Nasal cavity respiratory epithelium epithelial cell of viscerocranial mucosa (primary cell): ENCODE measurements around the gene ITGA2B. TPM values are rescaled to one million over a fixed set of nuclear protein-coding genes. Genes with fewer than 3 reads are reported as not detected.

ENCODE experiments used
- total RNA-seq: library from RNA; depleted of rRNA; stranded (reverse); fragments of >200 nt; gene quantifications from 2 replicates; pipeline ENCODE4 v1.2.3, GENCODE V29; 2014

The ITGA2B gene
- under 0.01 and 0.07 TPM in 2 replicates for total RNA-seq

GRCh38 chr17:44389281-44389680 is at the start of gene ITGA2B:
Gene ITGA2B, minus strand, starts transcription at chr17:44389649. Its CDS starts 176 bp downstream, at chr17:44389473.

GRCh38 chr17:44363613-44364159 is 25.8 kb downstream of the ITGA2B start, which contains the start of gene FAM171A2:
Gene FAM171A2, minus strand, starts transcription at chr17:44363853. Its CDS starts 139 bp downstream, at chr17:44363714.

GRCh38 chr17:44344939-44345453 is 44.5 kb downstream of the ITGA2B start, which contains the start of gene GRN:
Gene GRN, plus strand, starts transcription at chr17:44345302. Its CDS starts 3,863 bp downstream, at chr17:44349165.

GRCh38 chr17:44324571-44325275 is 64.7 kb downstream of the ITGA2B start, which contains the start of gene SLC25A39:
Gene SLC25A39, minus strand, starts transcription at chr17:44324823. Its CDS starts 1,261 bp downstream, at chr17:44323562.

Other genes starting within 250 kb of the ITGA2B start
- 0.21 and 0.68 TPM in 2 replicates for gene HROB, start 247.7 kb downstream of the ITGA2B start, total RNA-seq
- not detected in 2 replicates for gene ASB16, start 218.9 kb downstream of the ITGA2B start, total RNA-seq
- 21.9 and 33.1 TPM in 2 replicates for gene TMUB2, start 202.7 kb downstream of the ITGA2B start, total RNA-seq
- 56.0 and 56.3 TPM in 2 replicates for gene ATXN7L3, start 189.8 kb downstream of the ITGA2B start, total RNA-seq
- 29.7 and 50.3 TPM in 2 replicates for gene UBTF, start 170.0 kb downstream of the ITGA2B start, total RNA-seq
- not detected in 2 replicates for gene SLC4A1, start 121.5 kb downstream of the ITGA2B start, total RNA-seq
- gene RUNDC3A, start 81.0 kb downstream of the ITGA2B start, total RNA-seq, result 0.57 and 3.4 TPM in 2 replicates
- 91.2 and 133 TPM in 2 replicates for gene SLC25A39, start 64.8 kb downstream of the ITGA2B start, total RNA-seq
- 763 and 1,739 TPM in 2 replicates for gene GRN, start 44.3 kb downstream of the ITGA2B start, total RNA-seq
- 0.34 and 1.4 TPM in 2 replicates for gene FAM171A2, start 25.8 kb downstream of the ITGA2B start, total RNA-seq
- gene GPATCH8, start 113.8 kb upstream of the ITGA2B start, total RNA-seq, result 10.3 and 27.0 TPM in 2 replicates
- gene FZD2, start 167.8 kb upstream of the ITGA2B start, total RNA-seq, result 0.34 and 0.64 TPM in 2 replicates